IMR-90 (cell line): ENCODE measurements around the gene SOBP. TPM values are rescaled to one million over a fixed set of nuclear protein-coding genes. Genes with fewer than 3 reads are reported as not detected.

Experiments
- ATAC-seq: fragments of 200-7000 bp; cut with Tn5 transposase; 2 replicates; pipeline ENCODE4 v1.9.1; 2020; ENCODE audit warnings: low read depth, mild to moderate bottlenecking, moderate library complexity
- BruUV-seq: library from RNA; stranded (reverse); fragments of 400-500 nt; replicated peaks from 2 replicates; lab custom pipeline; 2021; lab: Mats Ljungman, UMichigan
- CTCF ChIA-PET: fragments of 300-600 bp; formaldehyde crosslinking; extraction: SDS; loops from one replicate; lab custom pipeline; 2021; ENCODE audit warnings: antibody characterized with exemption; lab: Yijun Ruan, JAX
- POLR2A ChIA-PET: fragments of 300-600 bp; sonication (Branson Sonifier 250); formaldehyde crosslinking; loops from one replicate; lab custom pipeline; 2022; ENCODE audit warnings: antibody characterized with exemption; ENCODE audit not compliant: unreplicated experiment; lab: Charles Lee
- DNase-seq: peaks from one replicate; pipeline ENCODE4 v3.0.0; 2013
- H2AFZ ChIP-seq: replicated peaks from 2 replicates; pipeline ENCODE3; 2013; ENCODE audit warnings: low read length, mild to moderate bottlenecking; ENCODE audit not compliant: poor library complexity
- H2AK5ac ChIP-seq: 2 replicates; pipeline ENCODE4 v1.6.1; 2013; ENCODE audit warnings: low read depth, low read length, inconsistent platforms
- H2AK9ac ChIP-seq: replicated peaks from 2 replicates; pipeline ENCODE3; 2013; ENCODE audit warnings: mild to moderate bottlenecking, low read depth, low read length, moderate library complexity; ENCODE audit not compliant: poor library complexity
- H2BK120ac ChIP-seq: 2 replicates; pipeline ENCODE4 v1.6.1; 2013; ENCODE audit warnings: low read depth, low read length, inconsistent platforms
- H2BK15ac ChIP-seq: 3 replicates; pipeline ENCODE4 v1.6.1; 2013; ENCODE audit warnings: low read depth, low read length, inconsistent platforms
- H2BK20ac ChIP-seq: 2 replicates; pipeline ENCODE4 v1.6.1; 2013; ENCODE audit warnings: low read depth, mild to moderate bottlenecking, inconsistent platforms, low read length, moderate library complexity
- H2BK5ac ChIP-seq: 2 replicates; pipeline ENCODE4 v1.6.1; 2013; ENCODE audit warnings: mild to moderate bottlenecking, low read depth, low read length, inconsistent platforms; ENCODE audit not compliant: poor library complexity, severe bottlenecking
- H3K14ac ChIP-seq: replicated peaks from 2 replicates; pipeline ENCODE4 v1.6.1; 2013; ENCODE audit warnings: low read depth, low read length, inconsistent platforms
- H3K18ac ChIP-seq: 2 replicates; pipeline ENCODE4 v1.6.1; 2013; ENCODE audit warnings: low read depth, low read length, control low read depth
- H3K23ac ChIP-seq: 2 replicates; pipeline ENCODE4 v1.6.1; 2013; ENCODE audit warnings: low read depth, low read length, inconsistent platforms
- H3K27ac ChIP-seq: 2 replicates; pipeline ENCODE4 v1.5.1; 2013; ENCODE audit warnings: mild to moderate bottlenecking, control low read depth, low read length; ENCODE audit not compliant: insufficient read depth
- H3K27me3 ChIP-seq: 2 replicates; pipeline ENCODE4 v1.6.1; 2013; ENCODE audit warnings: low read length; ENCODE audit not compliant: control insufficient read depth, insufficient read depth
- H3K36me3 ChIP-seq: 2 replicates; pipeline ENCODE4 v1.6.1; 2013; ENCODE audit warnings: low read length, mixed read lengths; ENCODE audit not compliant: control insufficient read depth, insufficient read depth
- H3K4ac ChIP-seq: 2 replicates; pipeline ENCODE4 v1.6.1; 2013; ENCODE audit warnings: low read depth, low read length, inconsistent platforms
- H3K4me1 ChIP-seq: 2 replicates; pipeline ENCODE4 v1.6.1; 2013; ENCODE audit warnings: low read length, mixed read lengths; ENCODE audit not compliant: control insufficient read depth, insufficient read depth
- H3K4me2 ChIP-seq: 2 replicates; pipeline ENCODE4 v1.6.1; 2013; ENCODE audit warnings: low read depth, mild to moderate bottlenecking, control low read depth, low read length, moderate library complexity
- H3K4me3 ChIP-seq: 2 replicates; pipeline ENCODE4 v1.5.1; 2013; ENCODE audit warnings: low read depth, mild to moderate bottlenecking, control low read depth, low read length, moderate library complexity; ENCODE audit not compliant: insufficient read depth
- H3K56ac ChIP-seq: 2 replicates; pipeline ENCODE4 v1.6.1; 2013; ENCODE audit warnings: low read length, inconsistent platforms; ENCODE audit not compliant: insufficient read depth; ENCODE audit errors: extremely low read depth
- H3K79me1 ChIP-seq, 2 experiments: 2 replicates each; pipeline ENCODE4 v1.6.1; 2013; ENCODE audit warnings: low read length in 2 of 2, inconsistent platforms in 1 of 2, low read depth in 1 of 2
- H3K9ac ChIP-seq: 2 replicates; pipeline ENCODE4 v1.6.1; 2013; ENCODE audit warnings: low read depth, low read length, control low read depth
- H3K9me1 ChIP-seq: 2 replicates; pipeline ENCODE4 v1.6.1; 2013; ENCODE audit warnings: low read length, inconsistent platforms; ENCODE audit not compliant: insufficient read depth
- H3K9me3 ChIP-seq: 2 replicates; pipeline ENCODE4 v1.6.1; 2013; ENCODE audit warnings: low read length; ENCODE audit not compliant: control insufficient read depth, insufficient read depth
- H4K20me1 ChIP-seq: 2 replicates; pipeline ENCODE4 v1.6.1; 2013; ENCODE audit warnings: low read length, inconsistent platforms; ENCODE audit not compliant: insufficient read depth
- H4K5ac ChIP-seq: 2 replicates; pipeline ENCODE4 v1.6.1; 2013; ENCODE audit warnings: mild to moderate bottlenecking, low read depth, low read length, control low read depth
- H4K8ac ChIP-seq, 2 experiments: 2 replicates each; pipeline ENCODE4 v1.6.1; 2013; ENCODE audit warnings: low read depth in 2 of 2, low read length in 2 of 2, control low read depth in 1 of 2, inconsistent platforms in 1 of 2
- H4K91ac ChIP-seq: 2 replicates; pipeline ENCODE4 v1.6.1; 2013; ENCODE audit warnings: low read depth, low read length, inconsistent platforms; ENCODE audit not compliant: insufficient read depth
- CEBPB ChIP-seq: IDR thresholded peaks from 2 replicates; pipeline ENCODE4 v1.6.1; 2012; ENCODE audit warnings: low read depth, low read length, improper control_type of control experiment
- WGBS, 2 experiments: methylation state at CpG; one replicate each; pipeline versions ENCODE4 v1.1.5 to v1.1.7; 2013; ENCODE audit warnings: missing lambda C conversion rate in 2 of 2; ENCODE audit not compliant: insufficient read length in 1 of 2; ENCODE audit errors: extremely low coverage in 2 of 2; 5-methylcytosine and 5-hydroxymethylcytosine counted together
- dilution Hi-C: fragments of 300-500 bp; cut with HindIII; formaldehyde crosslinking; loops from one replicate; pipeline ENCODE4 v1.14.3; 2018; ENCODE audit warnings: low sequenced_read_pairs; ENCODE audit not compliant: unreplicated experiment
- in situ Hi-C: fragments of 300-500 bp; cut with MboI; formaldehyde crosslinking; loops from 3 replicates; pipeline ENCODE4 v1.14.3; 2019; ENCODE audit warnings: low sequenced_read_pairs, inconsistent platforms, mixed read lengths
- intact Hi-C: fragments of 100-400 bp; cut with micrococcal nuclease; formaldehyde crosslinking; loops from 2 replicates; pipeline ENCODE4 v1.10.0; 2022
- polyA plus RNA-seq, 3 experiments: library from polyadenylated mRNA; depleted of rRNA; stranded (reverse); fragments of >200 nt; gene quantifications; 2 replicates each; pipeline ENCODE4 v1.2.3, GENCODE V29; 2012; ENCODE audit warnings: low replicate concordance in 1 of 3
- total RNA-seq: library from RNA; depleted of rRNA; stranded (reverse); fragments of >200 nt; gene quantifications from 2 replicates; pipeline ENCODE4 v1.2.3, GENCODE V29; 2012

Gene SOBP
- total and polyA plus RNA-seq, 2 of the 4 experiments (the other 2 are of a cell fraction) = 0.60 to 0.72 TPM

DNA sequence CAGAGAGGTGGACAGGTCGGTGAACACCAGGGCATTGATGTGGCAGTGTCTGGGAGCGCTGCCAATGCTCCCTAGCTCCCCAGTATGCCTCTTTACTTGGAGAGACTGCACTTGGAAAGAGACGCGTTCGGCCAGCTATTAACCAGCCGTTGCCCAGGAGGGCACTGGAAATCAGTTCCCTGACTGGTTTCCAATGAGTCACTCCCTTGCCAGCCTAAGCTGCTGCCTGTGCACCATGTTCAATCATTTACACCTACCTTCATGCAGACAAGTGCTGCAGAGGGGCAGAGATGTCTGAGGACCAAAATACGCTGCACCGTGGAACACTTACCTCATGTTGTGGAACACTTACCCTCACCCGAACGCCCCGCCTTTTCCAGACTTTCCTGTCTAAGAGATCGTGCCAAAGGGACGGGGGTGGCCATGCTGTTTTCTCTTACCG, 151.6 kb downstream of the SOBP start:
- H2BK120ac ChIP-seq = no peak overlapping the region
- intact Hi-C loops (loop anchor here (5.0 kb wide), 1 partner anchor 149 kb away; the partner anchor contains the start of gene SOBP), in situ Hi-C loops (no loop called here), dilution Hi-C loops (no loop called here)
- no peak overlapping the region for H2BK20ac ChIP-seq
- H3K79me1 ChIP-seq = no peaks in the 10 kb centered on the region
- no peak for ATAC-seq
- H2BK15ac ChIP-seq = no peak overlapping the region
- H3K18ac ChIP-seq = no peak overlapping the region
- no peaks in the 10 kb centered on the region; the same call in 1 of the 2 replicates for H3K9me1 ChIP-seq
- H3K9me3 ChIP-seq = no peaks in the 10 kb centered on the region
- no peak overlapping the region for H2BK5ac ChIP-seq
- H4K91ac ChIP-seq = no peak overlapping the region
- H3K4me3 ChIP-seq = no peak overlapping the region
- H2AK9ac ChIP-seq = no peak overlapping the region
- no peak overlapping the region for H2AK5ac ChIP-seq
- no peaks in the 10 kb centered on the region; the same call in 1 of the 2 replicates for H3K4me1 ChIP-seq
- H3K4me2 ChIP-seq = no peak overlapping the region
- no peak overlapping the region for H4K5ac ChIP-seq
- ChIA-PET CTCF (no interaction called here), POLR2A (no interaction called here)
- 76% methylated on average over 4 of the region's 14 CpGs; no CpG with 5 or more reads in 1 of the 2 experiments for WGBS, 2 experiments
- no peak overlapping the region for H3K23ac ChIP-seq
- peaks cover 2% of the 10 kb centered on the region; the same call in 1 of the 2 replicates for H3K36me3 ChIP-seq
- H4K8ac ChIP-seq = no peak overlapping the region
- H3K9ac ChIP-seq = no peak overlapping the region
- H3K27ac ChIP-seq = no peak overlapping the region
- H4K20me1 ChIP-seq = no peaks in the 10 kb centered on the region
- TF ChIP-seq CEBPB = no peak
- H3K27me3 ChIP-seq = peaks cover 2% of the 10 kb centered on the region; the same call in 1 of the 2 replicates
- DNase-seq = no peak
- no TSS peak for BruUV-seq
- H3K4ac ChIP-seq = no peak overlapping the region
- no peak overlapping the region for H2AFZ ChIP-seq
- H3K14ac ChIP-seq = no peak overlapping the region
- H3K56ac ChIP-seq = no peak overlapping the region
